Measurements from ENCODE around the gene MCM10.
"Not testable (repeated sequence)": the region's sequence is repeated elsewhere in the genome, so short reads cannot be mapped to it uniquely, and the experiment has no call there.

The MCM10 gene

GRCh38 chr10:13221572-13221971 is 60.2 kb downstream of the MCM10 start:
- no peak for DNase-seq (ENCODE audit: low read depth in 2 of 2)

GRCh38 chr10:13222151-13222550 is 60.8 kb downstream of the MCM10 start:
- no peak for DNase-seq (ENCODE audit: low read depth in 2 of 2)

DNA sequence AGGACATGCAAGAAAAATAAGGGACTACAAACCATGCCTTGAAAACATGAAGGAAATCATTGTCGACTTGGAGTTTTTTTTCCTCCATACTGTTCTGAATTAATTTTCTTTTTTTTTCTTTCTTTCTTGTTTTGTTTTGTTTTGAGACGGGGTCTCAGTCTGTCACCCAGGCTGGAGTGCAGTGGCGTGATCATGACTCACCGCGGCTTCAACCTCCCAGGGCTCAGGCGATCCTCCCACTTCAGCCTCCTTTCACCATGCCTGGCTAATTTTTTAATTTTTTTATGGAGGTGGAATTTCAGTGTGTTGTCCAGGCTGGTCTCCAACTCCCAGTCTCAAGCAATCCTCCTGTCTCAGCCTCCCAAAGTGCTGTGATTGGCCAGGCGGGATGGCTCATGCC is 61.2 kb downstream of the MCM10 start:
- no peak for DNase-seq (ENCODE audit: low read depth in 2 of 2)

DNA sequence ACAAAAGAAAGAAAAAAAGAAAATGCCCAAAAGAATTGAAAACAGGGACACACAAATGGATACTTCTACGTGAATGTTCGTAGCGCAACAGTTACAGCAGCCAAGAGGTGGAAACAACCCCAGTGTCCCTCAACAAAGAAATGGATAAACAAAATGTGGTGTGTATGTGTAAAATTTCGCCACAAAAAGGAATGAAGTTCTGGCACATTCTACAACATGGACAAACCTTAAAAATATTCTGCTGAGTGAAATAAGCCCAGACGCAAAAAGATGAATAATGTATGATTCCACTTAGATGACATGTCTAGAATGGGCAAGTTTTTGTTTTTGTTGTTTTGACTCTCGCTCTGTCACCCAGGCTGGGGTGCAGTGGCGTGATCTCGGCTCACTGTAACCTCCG is 61.9 kb downstream of the MCM10 start:
- no peak for DNase-seq (ENCODE audit: low read depth in 2 of 2)

DNA sequence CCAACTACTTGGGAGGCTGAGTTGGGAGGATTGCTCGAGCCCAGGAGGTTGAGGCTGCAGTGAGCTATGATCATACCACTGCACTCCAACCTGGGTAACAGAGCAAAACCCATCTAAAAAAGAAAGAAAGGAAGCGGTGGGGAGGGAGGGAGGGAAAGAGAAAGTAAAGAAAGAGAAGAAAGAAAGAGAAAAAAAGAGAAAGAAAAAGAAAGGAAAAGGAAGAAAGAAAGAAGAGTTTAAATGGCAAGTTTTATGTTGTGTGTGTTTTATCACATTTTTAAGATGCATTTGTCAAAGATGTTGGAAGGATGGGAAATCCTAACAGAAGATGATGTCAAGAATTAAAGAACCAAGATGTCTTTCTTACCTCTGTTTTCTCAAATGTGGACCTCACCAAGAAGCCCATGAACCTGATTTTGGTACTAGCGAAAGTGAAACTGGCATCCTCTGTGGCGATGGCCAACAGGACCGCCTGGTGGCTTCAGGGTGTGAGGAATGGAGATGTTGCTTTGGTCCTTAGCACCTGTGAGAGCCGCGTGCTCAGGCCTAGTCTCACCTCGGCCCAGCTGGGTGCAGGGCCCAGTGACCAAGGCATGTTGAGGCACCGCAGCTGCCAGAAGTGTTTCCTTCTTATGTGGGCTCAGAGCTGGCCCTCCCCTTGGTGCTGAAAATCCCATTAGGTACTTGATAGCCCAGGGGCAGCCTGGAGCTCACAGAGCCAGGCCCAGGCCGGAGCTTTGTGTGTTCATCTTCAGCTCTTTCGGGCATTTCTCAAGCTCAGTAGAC is 63.0 kb downstream of the MCM10 start:
- no peak for DNase-seq (ENCODE audit: low read depth in 2 of 2)

DNA sequence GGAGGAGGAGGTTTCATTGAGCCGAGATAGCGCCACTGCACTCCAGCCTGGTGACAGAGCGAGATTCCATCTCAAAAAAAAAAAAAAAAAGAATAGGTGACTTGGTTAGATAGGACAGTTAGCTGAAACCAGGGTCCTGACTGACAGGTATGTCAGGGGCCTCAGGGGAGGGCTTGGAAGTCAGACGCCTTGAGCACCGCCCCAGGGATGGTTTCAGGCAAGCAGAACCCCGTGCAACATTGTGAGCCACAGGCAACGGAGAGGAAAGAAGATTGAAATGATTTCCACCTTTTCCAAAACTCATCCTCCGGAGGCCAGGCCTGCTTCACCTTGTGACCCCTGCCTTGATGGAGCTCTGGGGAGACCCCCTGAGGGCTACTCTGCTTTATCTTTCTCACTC is 64.2 kb downstream of the MCM10 start:
- no peak for DNase-seq (ENCODE audit: low read depth in 2 of 2)

DNA sequence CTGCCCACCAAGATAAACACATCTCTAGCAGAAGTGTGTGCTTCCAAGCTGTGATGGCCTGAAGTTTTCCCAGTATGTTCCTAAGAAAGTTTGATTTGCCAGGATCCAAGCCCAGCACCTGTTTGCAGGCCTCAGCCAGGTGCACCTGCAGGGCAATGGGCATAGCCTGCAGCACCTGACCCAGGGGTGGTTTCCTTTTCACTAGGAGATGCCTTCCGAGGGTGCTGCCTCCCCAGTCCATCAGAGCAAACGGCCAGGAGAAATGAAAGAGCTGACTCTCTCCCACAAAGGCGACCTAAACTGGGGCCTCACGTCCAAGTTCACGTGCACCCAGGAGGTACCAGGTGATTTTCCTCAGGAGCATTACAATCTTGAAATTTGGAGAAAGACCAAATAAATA is 65.7 kb downstream of the MCM10 start:
- DNase-seq (ENCODE audit: low read depth in 2 of 2): no peak

DNA sequence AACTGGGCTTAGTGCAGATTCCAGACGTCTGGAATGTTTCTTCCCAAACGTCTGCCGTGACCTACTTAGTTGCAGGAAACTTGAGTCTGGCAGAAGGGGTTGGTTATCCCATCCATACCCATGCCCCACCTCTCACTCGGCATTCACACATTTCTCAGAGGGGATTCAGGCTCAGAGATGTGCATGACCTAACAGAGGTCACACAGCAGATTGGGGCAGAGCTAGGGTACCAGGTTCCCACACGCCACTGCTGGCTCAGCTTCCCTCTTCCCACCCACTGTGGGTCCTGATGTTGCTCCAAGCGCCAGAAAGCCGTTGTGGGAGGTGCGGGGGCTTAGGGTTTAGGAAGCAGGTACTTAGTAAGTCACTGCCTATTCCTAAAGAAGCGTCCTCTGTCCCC is 69.8 kb downstream of the MCM10 start:
- no peak for DNase-seq (ENCODE audit: low read depth in 2 of 2)

DNA sequence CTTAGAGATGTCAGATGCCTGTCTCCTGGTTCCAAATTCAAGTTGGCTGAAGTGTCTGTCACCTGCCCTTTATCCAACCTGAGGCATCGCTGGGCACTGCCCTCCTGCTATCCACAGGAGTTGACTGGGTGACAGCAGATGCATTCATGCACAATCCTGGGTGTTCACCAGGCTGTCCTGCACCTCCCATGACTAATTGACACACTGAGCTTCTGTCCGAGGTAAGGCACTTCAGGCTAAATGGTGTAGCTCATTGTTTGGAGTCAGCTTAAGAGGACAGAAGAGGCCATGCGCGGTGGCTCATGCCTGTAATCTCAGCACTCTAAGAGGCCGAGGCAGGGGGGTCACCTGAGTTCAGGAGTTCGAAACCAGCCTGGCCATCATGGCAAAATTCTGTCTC is 70.5 kb downstream of the MCM10 start:
- no peak for DNase-seq (ENCODE audit: low read depth in 2 of 2)

DNA sequence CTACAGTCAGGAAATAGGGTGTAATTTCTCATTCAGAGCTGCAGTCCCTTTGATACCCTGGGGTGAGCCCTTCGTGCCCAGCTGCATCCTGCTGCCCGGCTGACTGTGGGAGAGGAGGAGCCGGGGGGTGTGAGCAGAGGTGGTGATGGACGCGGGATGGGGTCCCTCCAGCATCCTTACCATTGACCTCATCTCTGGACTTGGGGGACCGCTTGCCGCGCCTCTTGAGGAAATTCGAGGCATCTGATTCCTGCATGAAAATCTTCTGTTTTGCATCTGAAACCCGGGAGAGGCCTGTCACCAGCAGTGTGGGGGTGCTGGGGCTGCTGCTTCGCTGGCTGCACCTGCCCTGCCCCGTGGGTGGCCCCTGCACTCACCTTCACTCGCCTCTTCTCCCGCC is 72.0 kb downstream of the MCM10 start:
- DNase-seq (ENCODE audit: low read depth in 2 of 2): no peak

GRCh38 chr10:13234172-13234571 is 72.8 kb downstream of the MCM10 start, which contains the start of gene UCMA:
TSS of gene UCMA (minus strand) at chr10:13234374. CDS start at chr10:13234258, 116 bp downstream.
- no peak for DNase-seq (ENCODE audit: low read depth in 2 of 2)

- DNase-seq (ENCODE audit: low read depth in 2 of 2): not testable (repeated sequence)
Observed at GRCh38 chr10:13234736-13235135, 73.4 kb downstream of the MCM10 start.

GRCh38 chr10:13236638-13237037 is 75.3 kb downstream of the MCM10 start:
- no peak for DNase-seq (ENCODE audit: low read depth in 2 of 2)

- no peak for DNase-seq (ENCODE audit: low read depth in 2 of 2)
Observed at GRCh38 chr10:13238271-13239077, 77.1 kb downstream of the MCM10 start.

GRCh38 chr10:13239923-13240322 is 78.6 kb downstream of the MCM10 start:
- DNase-seq (ENCODE audit: low read depth in 2 of 2): no peak

- no peak for DNase-seq (ENCODE audit: low read depth in 2 of 2)
Observed at GRCh38 chr10:13241613-13242012, 80.3 kb downstream of the MCM10 start.

DNA sequence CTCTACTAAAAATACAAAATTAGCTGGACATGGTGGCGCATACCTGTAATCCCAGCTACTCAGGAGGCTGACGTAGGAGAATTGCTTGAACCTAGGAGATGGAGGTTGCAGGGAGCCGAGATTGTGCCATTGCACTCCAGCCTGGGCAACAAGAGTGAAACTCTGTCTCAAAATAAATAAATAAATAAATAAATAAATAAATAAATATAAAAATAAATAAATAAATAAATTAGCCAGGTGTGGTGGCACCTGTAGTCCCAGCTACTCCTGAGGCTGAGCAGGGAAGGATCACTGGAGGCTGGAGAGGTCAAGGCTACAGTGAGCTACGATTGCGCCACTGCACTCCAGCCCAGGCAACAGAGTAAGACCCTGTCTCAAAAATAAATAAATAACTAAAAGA is 80.9 kb downstream of the MCM10 start:
- DNase-seq (ENCODE audit: low read depth in 2 of 2): not testable (repeated sequence)

DNA sequence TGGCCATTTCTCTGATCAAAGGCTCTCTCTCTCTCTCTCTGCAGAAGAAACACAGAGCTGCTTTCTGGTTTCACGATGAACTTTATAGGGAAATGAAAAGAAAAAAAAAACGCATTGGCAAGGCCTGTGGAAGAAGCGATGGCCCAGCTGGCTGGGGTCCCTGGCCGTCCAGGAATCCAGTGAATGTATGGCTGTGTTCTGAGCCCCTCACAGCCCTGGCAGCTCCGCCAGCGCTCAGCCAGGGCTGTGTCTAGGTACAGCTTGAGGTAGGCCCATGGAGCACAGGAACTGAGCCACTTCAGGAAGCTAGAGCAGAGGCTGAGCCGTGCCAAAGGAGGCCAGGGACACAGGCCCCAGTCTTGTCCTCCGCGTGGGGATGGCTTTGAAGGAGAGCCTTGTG is 85.9 kb downstream of the MCM10 start:
- no peak for DNase-seq (ENCODE audit: low read depth in 2 of 2)

DNA sequence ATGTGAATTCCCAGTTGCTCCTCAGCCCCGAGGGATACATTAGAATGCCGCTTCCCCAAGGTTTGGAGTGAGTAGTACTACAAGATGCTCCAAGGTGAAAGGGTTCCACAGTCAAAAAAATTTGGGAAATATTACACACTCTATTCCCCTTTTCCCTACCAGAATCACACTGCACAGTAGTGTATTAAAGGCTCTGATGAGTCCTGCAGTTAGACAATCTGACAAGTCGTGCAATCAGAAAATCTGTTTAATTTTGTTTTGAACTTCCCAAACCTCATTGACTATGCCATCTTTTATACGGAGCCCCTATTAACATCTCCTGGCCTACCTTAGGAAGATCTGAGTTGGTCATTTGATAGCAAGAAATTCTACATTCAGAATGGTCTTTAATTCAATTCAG is 86.4 kb downstream of the MCM10 start:
- DNase-seq (ENCODE audit: low read depth in 2 of 2): no peak

DNA sequence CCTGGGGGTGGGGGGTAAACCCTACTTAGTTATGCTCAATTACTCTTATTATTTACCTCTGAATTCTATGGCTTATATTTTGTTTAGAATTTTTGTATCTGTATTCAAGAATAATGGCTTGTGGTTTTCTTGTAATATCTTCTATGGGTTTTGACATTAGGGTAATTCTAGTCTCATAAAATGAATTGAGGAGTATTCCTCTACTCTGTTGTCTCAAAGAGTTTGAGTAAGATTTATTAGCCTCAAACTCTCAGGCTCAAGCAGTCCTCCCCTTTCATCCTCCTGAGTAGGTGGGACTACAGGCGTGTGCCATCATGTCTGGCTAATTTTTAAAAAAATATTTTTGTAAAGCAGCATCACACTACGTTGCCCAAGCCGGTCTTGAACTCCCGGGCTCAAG is 92.4 kb downstream of the MCM10 start:
- DNase-seq (ENCODE audit: low read depth in 2 of 2): no peak

DNA sequence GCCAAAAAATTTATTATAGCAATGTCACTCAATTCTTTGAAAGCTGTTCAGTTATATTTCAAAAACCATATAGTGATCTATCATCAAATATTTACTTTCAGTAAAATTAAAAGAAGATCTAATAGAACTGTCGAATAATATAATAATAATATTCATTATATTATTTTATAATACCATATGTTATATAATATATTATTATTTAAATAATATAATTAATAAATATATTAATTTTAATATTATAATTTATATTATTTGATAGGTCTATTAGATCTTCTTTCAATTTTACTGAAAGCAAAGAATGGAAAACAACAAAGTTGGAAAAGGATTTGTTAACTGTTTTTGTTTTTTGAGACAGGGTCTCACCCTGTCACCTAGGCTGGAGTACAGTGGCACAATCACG is 95.3 kb downstream of the MCM10 start:
- DNase-seq (ENCODE audit: low read depth in 2 of 2): no peak

GRCh38 chr10:13257621-13258140 is 96.3 kb downstream of the MCM10 start:
- DNase-seq (ENCODE audit: low read depth in 2 of 2): no peak

Measured in stimulated activated CD8-positive, alpha-beta memory T cell treated with anti-CD3 and anti-CD28 coated beads, Interleukin-2, amount 100 ng/mL, for 48 hours (primary cell).